ENCODE results near the gene ANKS1B.

DNA sequence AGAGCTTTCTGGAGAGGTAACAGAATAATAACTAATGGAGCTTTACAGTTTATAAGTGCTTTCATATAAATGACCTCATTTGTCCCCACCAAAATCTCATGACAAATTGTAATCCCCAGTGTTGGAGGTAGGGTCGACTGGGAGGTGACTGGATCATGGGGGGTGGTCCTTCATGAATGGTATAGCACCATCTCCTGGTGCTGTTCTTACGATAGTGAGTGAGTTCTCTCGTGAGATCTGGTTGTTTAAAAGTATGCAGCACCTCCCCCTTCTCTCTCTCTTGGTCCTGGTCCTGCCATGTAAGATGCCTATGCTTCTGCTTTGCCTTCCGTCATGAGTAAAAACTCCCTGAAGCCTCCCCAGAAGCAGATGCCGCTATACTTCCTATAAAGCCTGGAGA is 760.5 kb downstream of the ANKS1B start:
- TF ChIP-seq POLR2A (IDR thresholded peaks at IDR 0.05; ENCODE audit: low read depth, low read length): no peak
- TF ChIP-seq CEBPB (IDR thresholded peaks at IDR 0.05; ENCODE audit: low read depth, low read length): no peak

Measured in IMR-90 (cell line).